GM21528 (cell line): ENCODE results near the gene CAPN10.
A peak's percentile ranks its signal among the peaks of the same experiment; 100 is the strongest.

ENCODE experiments used
- ATAC-seq: cut with Tn5 transposase; IDR thresholded peaks from one replicate; pipeline ENCODE4 v1.9.1; 2021; ENCODE audit warnings: mild to moderate bottlenecking, moderate library complexity; ENCODE audit not compliant: unreplicated experiment, low FRiP score

Gene CAPN10

DNA sequence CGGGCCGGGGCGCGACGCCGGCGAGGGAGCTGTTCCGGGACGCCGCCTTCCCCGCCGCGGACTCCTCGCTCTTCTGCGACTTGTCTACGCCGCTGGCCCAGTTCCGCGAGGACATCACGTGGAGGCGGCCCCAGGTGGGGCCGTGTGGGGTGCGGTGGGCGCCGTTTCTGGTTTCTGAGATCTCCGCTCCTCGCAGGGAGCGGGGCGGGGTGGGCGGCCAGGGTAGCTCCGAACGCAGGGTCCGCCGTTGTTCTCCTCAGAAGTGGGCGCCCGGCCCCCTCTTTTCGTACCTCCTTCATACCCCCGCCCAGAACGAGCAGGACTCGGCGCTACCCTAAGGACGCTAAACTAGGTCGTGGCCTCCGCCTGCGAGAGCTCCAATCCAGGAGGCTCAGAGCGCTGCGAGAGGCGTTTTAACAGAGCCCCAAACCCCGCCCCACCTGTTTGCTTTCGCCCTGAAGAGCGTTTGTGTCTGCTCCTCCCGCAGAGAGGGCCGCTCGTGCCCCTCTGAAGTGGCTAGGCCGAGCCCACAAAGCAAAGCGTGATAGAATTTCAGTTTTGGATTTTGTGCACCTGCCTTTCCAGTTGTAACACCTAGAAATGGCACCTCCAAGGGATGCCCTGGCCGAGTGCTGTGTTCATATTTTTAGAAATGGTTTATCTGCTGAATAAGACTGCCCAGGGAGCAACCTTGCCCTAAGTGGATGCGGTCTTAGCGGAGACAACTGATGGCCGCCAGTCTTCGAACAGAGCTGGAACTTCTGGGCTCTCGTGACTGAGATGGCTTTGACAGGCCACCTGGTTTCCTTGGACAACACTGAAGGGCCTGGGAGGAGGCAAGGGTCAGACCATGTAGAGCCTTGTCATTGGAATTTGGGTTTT, 626 bp downstream of the CAPN10 start:
- ATAC-seq = peak; percentile 10

GRCh38 chr2:240588006-240588655, 1.6 kb downstream of the CAPN10 start:
- ATAC-seq = no peak

GRCh38 chr2:240588669-240589068, 2.1 kb downstream of the CAPN10 start:
- ATAC-seq = no peak

- ATAC-seq = no peak
These were observed 2.8 kb downstream of the CAPN10 start for GRCh38 chr2:240589375-240589774.

DNA sequence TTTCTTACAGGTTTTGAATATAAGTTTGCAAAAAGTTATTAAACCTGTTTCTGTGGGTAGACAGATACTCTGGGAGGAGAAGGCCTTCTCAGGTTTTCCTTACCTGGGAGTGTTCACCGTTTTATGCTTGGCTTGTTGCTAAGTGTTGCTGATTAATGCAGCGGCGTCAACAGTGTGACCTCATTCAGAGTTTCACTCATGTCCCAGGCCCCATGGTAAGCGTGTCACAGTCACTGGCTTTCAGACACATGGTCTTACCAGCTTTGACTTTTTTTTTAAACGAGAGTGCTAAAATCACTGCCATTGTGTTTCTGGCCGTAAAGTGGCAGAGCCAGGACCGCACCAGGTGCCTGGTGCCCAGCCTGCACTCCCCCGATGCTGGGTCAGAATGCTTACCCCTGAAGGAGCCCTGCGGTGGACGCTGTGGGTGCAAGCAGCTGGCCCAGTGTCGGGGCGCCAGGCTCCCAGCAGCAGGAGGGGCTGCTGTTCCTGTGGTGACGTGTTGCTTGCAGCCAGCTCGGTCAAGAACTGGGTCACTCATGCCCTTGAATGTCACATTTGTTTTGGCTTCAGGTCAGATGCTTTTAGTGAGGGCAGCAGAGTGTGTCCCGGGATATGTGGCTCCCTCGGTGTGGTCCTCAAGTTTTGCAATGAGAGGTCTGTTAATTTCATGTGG, 3.5 kb downstream of the CAPN10 start:
- ATAC-seq = no peak

GRCh38 chr2:240590681-240591111, 4.2 kb downstream of the CAPN10 start:
- no peak for ATAC-seq

DNA sequence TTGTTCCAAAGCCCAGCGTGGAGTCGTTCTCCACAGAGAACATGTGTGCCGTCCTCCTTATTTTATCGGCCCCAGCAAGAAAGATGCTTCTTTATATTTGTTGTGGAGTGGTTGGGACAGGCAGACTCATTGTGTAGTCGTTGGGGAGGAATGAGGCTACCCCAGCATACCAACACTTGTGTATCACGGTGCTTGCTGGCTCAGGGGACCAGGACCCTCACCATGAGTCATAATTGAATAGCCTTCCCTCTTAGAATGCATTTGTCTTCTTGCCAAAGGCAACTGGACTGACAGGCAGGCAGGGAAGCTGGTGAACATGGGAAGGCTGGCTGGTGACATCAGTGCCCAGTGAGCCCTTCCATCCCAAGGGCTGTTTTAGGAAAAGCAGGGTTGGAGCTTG, 4.7 kb downstream of the CAPN10 start:
- ATAC-seq = no peak

GRCh38 chr2:240591784-240592183, 5.2 kb downstream of the CAPN10 start:
- ATAC-seq = no peak

DNA sequence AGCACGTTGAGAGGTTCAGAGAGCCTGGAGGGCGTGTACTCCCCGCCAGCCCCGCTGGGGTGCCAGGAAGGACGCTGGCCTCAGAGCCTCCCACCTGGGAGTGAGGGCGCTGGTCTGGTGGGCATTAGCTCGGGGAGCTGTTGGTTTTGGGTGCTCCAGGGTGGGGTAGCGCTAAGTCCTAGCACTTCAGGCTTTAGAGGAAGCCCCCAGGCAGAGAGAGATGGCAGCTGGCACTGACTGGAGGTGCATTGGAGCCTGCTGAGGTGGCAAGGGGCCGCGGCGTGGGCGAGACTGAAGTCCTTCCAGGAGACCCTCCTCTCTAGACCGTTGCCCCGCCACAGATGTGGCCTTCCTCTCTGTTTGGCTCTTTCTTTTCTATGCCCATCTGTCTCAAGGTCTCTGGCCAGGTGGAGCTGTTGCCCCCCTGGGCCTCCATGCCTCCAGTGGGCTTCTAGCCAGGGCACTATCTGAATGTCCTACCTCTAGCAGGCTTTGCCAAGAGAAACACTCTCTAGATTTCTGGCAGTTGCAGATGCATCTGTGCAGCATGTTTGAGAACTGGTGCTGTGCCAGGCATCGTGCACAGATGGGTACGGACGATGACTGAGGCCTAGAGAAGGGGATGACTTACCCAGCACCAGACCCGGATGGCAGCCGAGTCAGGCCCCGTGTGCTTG, 6.6 kb downstream of the CAPN10 start:
- ATAC-seq = no peak

GRCh38 chr2:240593703-240594451, 7.3 kb downstream of the CAPN10 start:
- ATAC-seq = no peak

GRCh38 chr2:240594511-240595380, 8.2 kb downstream of the CAPN10 start:
- no peak for ATAC-seq

- ATAC-seq = no peak
These were observed 9.0 kb downstream of the CAPN10 start for GRCh38 chr2:240595381-240596079.

DNA sequence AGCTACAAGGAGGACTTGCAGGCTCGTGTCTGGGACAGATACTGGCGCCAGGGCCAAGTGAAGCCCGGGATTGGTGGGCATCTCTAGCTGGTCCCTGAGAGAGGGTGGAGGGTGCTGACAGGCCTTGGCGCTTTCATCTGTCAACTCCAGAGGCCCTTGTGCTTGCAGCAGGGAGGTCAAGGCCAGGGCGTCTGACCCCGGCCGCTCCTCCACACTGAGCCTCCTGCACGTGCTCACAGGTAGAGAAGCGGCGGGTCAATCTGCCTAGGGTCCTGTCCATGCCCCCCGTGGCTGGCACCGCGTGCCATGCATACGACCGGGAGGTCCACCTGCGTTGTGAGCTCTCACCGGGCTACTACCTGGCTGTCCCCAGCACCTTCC, 9.5 kb downstream of the CAPN10 start:
- no peak for ATAC-seq

DNA sequence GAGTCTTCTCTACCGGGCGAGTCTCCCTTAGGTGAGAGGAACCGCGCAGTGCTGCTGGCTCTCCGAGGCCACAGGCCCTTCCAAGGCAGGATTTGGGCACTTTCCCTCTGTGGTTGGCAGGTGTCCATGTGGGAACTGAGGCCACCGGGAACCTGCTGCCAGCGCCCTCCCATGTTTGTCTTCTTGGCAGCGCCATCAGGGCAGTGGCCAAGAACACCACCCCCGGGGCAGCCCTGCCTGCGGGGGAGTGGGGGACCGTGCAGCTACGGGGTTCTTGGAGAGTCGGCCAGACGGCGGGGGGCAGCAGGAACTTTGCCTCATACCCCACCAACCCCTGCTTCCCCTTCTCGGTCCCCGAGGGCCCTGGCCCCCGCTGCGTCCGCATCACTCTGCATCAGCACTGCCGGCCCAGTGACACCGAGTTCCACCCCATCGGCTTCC, 10.0 kb downstream of the CAPN10 start:
- ATAC-seq = no peak

GRCh38 chr2:240597054-240597418, 10.5 kb downstream of the CAPN10 start:
- no peak for ATAC-seq

DNA sequence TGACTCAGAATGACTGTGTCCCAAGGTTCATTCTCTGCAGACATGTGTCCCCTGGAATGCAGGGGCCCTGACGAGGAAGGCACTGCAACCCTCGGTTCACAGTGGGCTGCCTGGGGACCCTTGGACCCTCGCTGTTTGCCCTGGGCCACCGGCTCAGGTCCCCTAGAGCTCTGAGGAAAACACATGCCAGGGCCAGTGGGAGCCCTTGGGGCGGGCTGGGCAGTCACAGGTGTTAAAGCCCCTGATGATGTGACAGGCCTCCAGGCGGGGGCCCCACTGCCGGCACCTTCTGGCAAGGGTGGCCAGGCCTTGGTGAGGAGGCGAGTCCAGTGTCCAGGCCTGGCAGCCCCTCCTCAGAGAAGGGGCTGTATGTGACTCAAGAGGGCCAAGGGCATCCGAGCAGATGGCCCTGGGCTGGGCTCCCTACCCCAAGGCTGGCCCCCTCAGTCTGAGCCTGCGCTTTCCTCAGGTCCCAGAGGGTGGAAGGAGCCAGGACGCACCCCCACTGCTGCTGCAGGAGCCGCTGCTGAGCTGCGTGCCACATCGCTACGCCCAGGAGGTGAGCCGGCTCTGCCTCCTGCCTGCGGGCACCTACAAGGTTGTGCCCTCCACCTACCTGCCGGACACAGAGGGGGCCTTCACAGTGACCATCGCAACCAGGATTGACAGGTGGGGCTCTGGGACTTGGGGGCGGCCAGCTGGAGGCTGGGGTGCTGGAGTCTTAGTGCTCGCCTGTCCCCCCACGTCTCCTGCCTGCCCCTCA, 11.1 kb downstream of the CAPN10 start:
- ATAC-seq = no peak

DNA sequence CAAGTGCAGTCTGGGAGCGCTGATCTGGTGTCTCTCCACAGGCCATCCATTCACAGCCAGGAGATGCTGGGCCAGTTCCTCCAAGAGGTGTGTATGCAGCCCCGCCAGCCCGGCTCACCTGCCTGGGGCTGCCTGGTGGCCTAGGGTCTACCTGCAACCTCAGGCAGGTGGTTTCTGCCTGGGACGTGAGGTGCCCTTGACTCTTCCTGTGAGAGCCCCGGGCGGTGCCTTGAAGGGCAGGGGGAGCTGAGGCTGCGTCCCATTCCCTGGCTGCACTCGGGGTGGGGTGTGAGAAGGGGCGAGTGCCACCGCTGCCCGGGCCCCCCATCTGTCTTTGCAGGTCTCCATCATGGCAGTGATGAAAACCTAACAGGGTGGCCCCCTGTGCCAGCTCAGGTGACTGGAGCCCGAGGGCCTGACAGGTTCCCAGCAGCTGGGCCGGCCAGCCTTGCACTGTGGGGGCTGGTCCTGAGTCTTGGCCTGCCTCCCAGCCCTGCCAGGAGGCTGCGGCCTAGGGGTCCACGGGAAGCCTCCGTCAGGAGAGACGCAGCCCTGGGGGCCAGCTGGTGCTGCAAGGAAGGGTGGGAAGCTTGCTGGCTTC, 11.9 kb downstream of the CAPN10 start:
- no peak for ATAC-seq
